Body of pancreas (tissue), 4 donors: ENCODE data around the gene TCF7L1. TPM values are rescaled to one million over a fixed set of nuclear protein-coding genes. Genes with fewer than 3 reads are reported as not detected.

Experiments used
- ATAC-seq: fragments of 150-250 bp; one replicate; pipeline ENCODE4 v1.9.1; 2016
- DNase-seq, 4 donors: peaks; one replicate each; pipeline ENCODE4 v3.0.0-alpha.2; 2019
- H3K27ac ChIP-seq, 4 donors: fragments of 200-600 bp; sonication (generic); 1 replicate in 3 of 4; 2 replicates in 1 of 4; pipeline versions ENCODE4 v1.5.1 to v1.6.1; 2016 to 2019; ENCODE audit warnings: mild to moderate bottlenecking in 1 of 4, mixed read lengths in 1 of 4, moderate library complexity in 1 of 4
- H3K27me3 ChIP-seq, 2 donors: fragments of 200-600 bp; sonication (generic); one replicate each; pipeline ENCODE4 v1.6.0; 2016; ENCODE audit warnings: mild to moderate bottlenecking in 1 of 2
- H3K36me3 ChIP-seq, 2 donors: fragments of 200-600 bp; sonication (generic); replicated peaks in 1 of 2; 2 replicates each; pipeline ENCODE4 v1.5.1; 2016; ENCODE audit warnings: low read depth in 2 of 2; ENCODE audit not compliant: insufficient read depth in 1 of 2
- H3K4me1 ChIP-seq: fragments of 200-600 bp; sonication (generic); one replicate; pipeline ENCODE4 v1.6.0; 2016
- H3K4me3 ChIP-seq, 2 donors: fragments of 200-600 bp; sonication (generic); 1 replicate in 1 of 2; 2 replicates in 1 of 2; pipeline ENCODE4 v1.5.1; 2016 to 2019
- H3K9me3 ChIP-seq, 3 donors: fragments of 200-600 bp; sonication (generic); 1 replicate in 2 of 3; 2 replicates in 1 of 3; pipeline ENCODE4 v1.5.1; 2016
- CTCF ChIP-seq, 7 experiments: fragments of 450-650 bp in 4 of 7; fragments of 200-600 bp in 3 of 7; sonication (generic) in 3 of 7; IDR thresholded peaks; one replicate each; pipeline ENCODE4 v1.5.1; 2016 to 2019; ENCODE audit warnings: antibody characterized with exemption in 7 of 7
- POLR2A ChIP-seq, 3 donors: fragments of 450-650 bp; IDR thresholded peaks; one replicate each; pipeline ENCODE4 v1.6.1; 2016; ENCODE audit warnings: antibody characterized with exemption in 3 of 3, mild to moderate bottlenecking in 2 of 3
- WGBS, 2 donors: methylation state at CpG; one replicate each; pipeline ENCODE4 v1.1.5; 2017; 5-methylcytosine and 5-hydroxymethylcytosine counted together
- intact Hi-C: fragments of 100-400 bp; cut with DNase I; formaldehyde crosslinking; loops from one replicate; pipeline ENCODE4 v1.15.1; 2023
- total RNA-seq, 2 donors: library from RNA; depleted of rRNA; stranded (reverse); fragments of >200 nt; gene quantifications; one replicate each; pipeline ENCODE4 v1.1.0, GENCODE V29; 2016

The TCF7L1 gene
- total RNA-seq, 2 donors from 2014 or later = 2.1 to 4.3 TPM

- ATAC-seq = no peak
- Histone ChIP-seq H3K4me1 (peaks cover 3% of the 10 kb centered on the region), H3K27ac (no peak overlapping the region), H3K4me3 (no peak overlapping the region), H3K27me3 (no peaks in the 10 kb centered on the region), H3K36me3 (peaks cover 13 to 15% of the 10 kb centered on the region in 2 donors), H3K9me3 (no peaks in the 10 kb centered on the region)
- no peak for DNase-seq
- WGBS, 2 donors = 90 to 92% methylated on average over 10 to 14 of the region's 14 CpGs
- intact Hi-C loops = no loop called here
- no peak for TF ChIP-seq POLR2A (IDR thresholded peaks at IDR 0.05)
Observed at GRCh38 chr2:85344356-85344954, 211.3 kb downstream of the TCF7L1 start.

- Histone ChIP-seq H3K27me3 (no peaks in the 10 kb centered on the region), H3K36me3 (peaks cover 18 to 25% of the 10 kb centered on the region in 2 donors), H3K4me1 (peaks cover 4% of the 10 kb centered on the region), H3K4me3 (no peak overlapping the region), H3K9me3 (no peaks in the 10 kb centered on the region), H3K27ac (no peak overlapping the region)
- no peak for DNase-seq
- no peak for ATAC-seq
- intact Hi-C loops = no loop called here
- TF ChIP-seq POLR2A (IDR thresholded peaks at IDR 0.05) (no peak), CTCF (IDR thresholded peaks at IDR 0.05) (no peak)
- 31 to 33% methylated on average over 3 of the region's 3 CpGs for WGBS, 2 donors
Observed at GRCh38 chr2:85347599-85347998, 214.4 kb downstream of the TCF7L1 start.

- intact Hi-C loops = no loop called here
- Histone ChIP-seq H3K4me3 (peak overlapping the region; percentile 36 to 50), H3K27me3 (no peaks in the 10 kb centered on the region), H3K36me3 (peaks cover 7 to 16% of the 10 kb centered on the region in 2 donors), H3K27ac (peak overlapping the region; percentile 71 to 88 (median 83)), H3K9me3 (no peaks in the 10 kb centered on the region), H3K4me1 (peaks cover 30% of the 10 kb centered on the region)
- 8 to 15% methylated on average over 12 to 16 of the region's 16 CpGs for WGBS, 2 donors
- ATAC-seq (peak; percentile 63), DNase-seq (peak; percentile 75 to 87 (median 80))
- TF ChIP-seq POLR2A (IDR thresholded peaks at IDR 0.05) (no peak), CTCF (IDR thresholded peaks at IDR 0.05) (no peak)
Observed at GRCh38 chr2:85353876-85354285, 220.7 kb downstream of the TCF7L1 start.

- Histone ChIP-seq H3K9me3 (no peaks in the 10 kb centered on the region), H3K36me3 (peaks cover 5 to 10% of the 10 kb centered on the region in 2 donors), H3K27me3 (no peaks in the 10 kb centered on the region), H3K4me1 (peaks cover 30% of the 10 kb centered on the region), H3K4me3 (peak within 1 kb of the TSS; percentile 50 to 54), H3K27ac (peak within 1 kb of the TSS; percentile 71 to 88 (median 83))
- ATAC-seq (peak; percentile 99), DNase-seq (peak; percentile 98 to 100 (median 99))
- 0% methylated on average over 28 to 42 of the region's 42 CpGs for WGBS, 2 donors
- intact Hi-C loops = no loop called here
- no peak for TF ChIP-seq CTCF (IDR thresholded peaks at IDR 0.05)
- peak; percentile 92 to 99 (median 99) for TF ChIP-seq POLR2A (IDR thresholded peaks at IDR 0.05)
Observed at GRCh38 chr2:85354286-85355072, 221.3 kb downstream of the TCF7L1 start, which contains the start of the genes ELMOD3 and RETSAT. ELMOD3 (plus strand) TSS chr2:85354769; CDS start chr2:85357199, 2,430 bp downstream. RETSAT (minus strand) TSS chr2:85354528; CDS start chr2:85354507, 21 bp downstream.

- Histone ChIP-seq H3K27me3 (no peaks in the 10 kb centered on the region), H3K9me3 (no peaks in the 10 kb centered on the region), H3K36me3 (peaks cover 0 to 8% of the 10 kb centered on the region in 2 donors), H3K4me3 (peak overlapping the region; percentile 46 to 54), H3K4me1 (peaks cover 30% of the 10 kb centered on the region), H3K27ac (peak overlapping the region; percentile 70 to 88 (median 83))
- intact Hi-C loops = no loop called here
- ATAC-seq (no peak), DNase-seq (peak in 1 of 4 donors; percentile 10)
- WGBS, 2 donors = 5% methylated on average over 10 of the region's 10 CpGs; no CpG with 5 or more reads in 1 of the 2 donors
- TF ChIP-seq CTCF (IDR thresholded peaks at IDR 0.05) (no peak), POLR2A (IDR thresholded peaks at IDR 0.05) (no peak)
Observed at GRCh38 chr2:85355073-85355410, 221.8 kb downstream of the TCF7L1 start.
